NCI-H2196 treated with DMSO at 0.1 percent for 48 hours (cell line): Measurements from ENCODE around the gene SH3RF1.

Experiments
- DNase-seq: peaks from one replicate; lab custom pipeline; 2025; ENCODE audit not compliant: unreplicated experiment; lab: John Stamatoyannopoulos, UW

Gene SH3RF1

GRCh38 chr4:169252339-169253112 is 18.2 kb downstream of the SH3RF1 start:
- DNase-seq, result no peak

GRCh38 chr4:169251291-169252235 is 19.2 kb downstream of the SH3RF1 start:
- DNase-seq, result no peak

- no peak for DNase-seq
Measured at GRCh38 chr4:169250796-169251195, 20.0 kb downstream of the SH3RF1 start.

GRCh38 chr4:169249999-169250398 is 20.8 kb downstream of the SH3RF1 start:
- DNase-seq, result no peak

GRCh38 chr4:169249214-169249973 is 21.4 kb downstream of the SH3RF1 start:
- no peak for DNase-seq

GRCh38 chr4:169248645-169249044 is 22.1 kb downstream of the SH3RF1 start:
- no peak for DNase-seq

GRCh38 chr4:169246957-169247396 is 23.8 kb downstream of the SH3RF1 start:
- no peak for DNase-seq

- DNase-seq, result no peak
Measured at GRCh38 chr4:169246279-169246678, 24.5 kb downstream of the SH3RF1 start.

- no peak for DNase-seq
Measured at GRCh38 chr4:169245061-169245460, 25.7 kb downstream of the SH3RF1 start.

GRCh38 chr4:169243825-169244609 is 26.7 kb downstream of the SH3RF1 start:
- no peak for DNase-seq

GRCh38 chr4:169241464-169241863 is 29.3 kb downstream of the SH3RF1 start:
- no peak for DNase-seq

GRCh38 chr4:169239221-169239905 is 31.4 kb downstream of the SH3RF1 start:
- no peak for DNase-seq

GRCh38 chr4:169238445-169238844 is 32.3 kb downstream of the SH3RF1 start:
- no peak for DNase-seq

- DNase-seq, result no peak
Measured at GRCh38 chr4:169236873-169237626, 33.7 kb downstream of the SH3RF1 start.

- no peak for DNase-seq
Measured at GRCh38 chr4:169236078-169236477, 34.7 kb downstream of the SH3RF1 start.

- DNase-seq, result no peak
Measured at GRCh38 chr4:169234137-169234855, 36.5 kb downstream of the SH3RF1 start.

GRCh38 chr4:169233691-169234090 is 37.1 kb downstream of the SH3RF1 start:
- no peak for DNase-seq

GRCh38 chr4:169231647-169232262 is 39.0 kb downstream of the SH3RF1 start:
- no peak for DNase-seq
